GM04504 (cell line): Measurements from ENCODE around the gene ATP6V1B1.

Source experiments
- DNase-seq: peaks from one replicate; pipeline ENCODE4 v3.0.0-alpha.2; 2012; ENCODE audit warnings: low read depth

The ATP6V1B1 gene

GRCh38 chr2:70927138-70927537 is 8.6 kb upstream of the ATP6V1B1 start:
- no peak for DNase-seq

- no peak for DNase-seq
Observed at GRCh38 chr2:70927641-70928040, 8.1 kb upstream of the ATP6V1B1 start.

DNA sequence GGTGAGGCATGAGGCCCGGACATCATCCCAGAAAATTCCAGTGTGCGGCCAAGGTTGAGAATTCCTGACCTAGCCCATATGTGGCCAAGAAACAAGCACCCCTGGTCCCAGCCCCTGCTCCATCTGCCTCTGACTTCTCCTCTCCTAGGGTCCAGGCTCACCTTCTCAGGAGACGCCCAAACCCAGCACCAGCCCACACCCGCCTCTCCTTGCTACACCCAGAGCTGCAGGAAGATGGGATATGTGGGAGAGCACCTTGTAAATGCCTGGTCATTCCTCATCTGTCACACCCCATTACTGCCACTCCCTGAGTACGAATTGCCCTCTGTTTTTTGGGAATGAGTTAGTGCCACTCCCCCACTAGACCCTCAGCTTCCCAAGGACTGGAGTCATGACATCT is 7.3 kb upstream of the ATP6V1B1 start:
- DNase-seq: no peak

GRCh38 chr2:70930371-70931329 is 5.0 kb upstream of the ATP6V1B1 start:
- DNase-seq: no peak

DNA sequence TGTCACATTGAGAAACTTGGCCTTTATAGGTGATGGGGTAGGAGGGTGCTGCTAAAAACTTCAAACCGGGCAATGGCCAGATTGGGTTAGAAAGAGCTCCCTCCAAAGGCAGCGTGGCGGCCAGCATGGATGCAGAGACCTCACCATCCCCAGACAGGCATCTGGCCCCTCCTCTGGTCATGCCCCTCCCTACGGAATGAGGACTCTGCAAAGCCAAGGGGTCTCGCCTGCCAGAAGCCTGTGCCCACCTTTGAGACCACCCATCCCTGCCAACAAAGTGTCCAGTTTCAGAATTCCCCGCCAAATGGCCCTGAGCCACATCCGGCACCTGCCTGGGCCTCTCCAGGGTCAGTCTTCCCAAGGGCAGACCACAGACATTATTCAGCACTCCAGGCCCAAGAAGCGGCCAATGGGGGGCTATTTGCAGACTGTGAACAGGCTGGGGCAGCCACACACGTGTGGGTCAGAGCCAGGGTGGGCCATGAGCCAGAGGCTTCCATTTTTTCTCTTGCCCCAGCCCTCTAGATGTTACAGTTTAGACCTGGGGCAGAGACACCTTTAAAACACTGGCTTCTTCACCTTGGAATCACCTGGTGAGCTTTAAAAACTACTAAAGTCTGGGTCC is 4.2 kb upstream of the ATP6V1B1 start:
- no peak for DNase-seq

DNA sequence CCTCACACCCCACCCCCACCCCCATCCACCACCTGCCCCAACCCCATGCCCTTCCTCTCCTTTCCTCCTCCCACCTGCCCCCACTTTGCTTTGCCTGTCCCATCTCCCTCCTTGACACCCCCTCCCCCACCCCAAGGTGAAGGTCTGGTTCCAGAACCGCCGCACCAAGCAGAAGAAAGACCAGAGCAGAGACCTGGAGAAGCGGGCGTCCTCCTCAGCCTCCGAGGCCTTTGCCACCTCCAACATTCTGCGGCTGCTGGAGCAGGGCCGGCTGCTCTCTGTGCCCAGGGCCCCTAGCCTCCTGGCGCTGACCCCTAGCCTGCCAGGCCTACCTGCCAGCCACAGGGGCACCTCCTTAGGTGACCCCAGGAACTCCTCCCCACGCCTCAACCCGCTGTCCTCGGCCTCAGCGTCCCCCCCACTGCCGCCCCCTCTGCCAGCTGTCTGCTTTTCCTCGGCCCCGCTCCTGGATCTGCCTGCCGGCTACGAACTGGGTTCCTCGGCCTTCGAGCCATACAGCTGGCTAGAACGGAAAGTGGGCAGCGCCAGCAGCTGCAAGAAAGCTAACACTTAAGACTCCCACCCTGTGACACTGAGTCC is 3.0 kb upstream of the ATP6V1B1 start:
- no peak for DNase-seq

DNA sequence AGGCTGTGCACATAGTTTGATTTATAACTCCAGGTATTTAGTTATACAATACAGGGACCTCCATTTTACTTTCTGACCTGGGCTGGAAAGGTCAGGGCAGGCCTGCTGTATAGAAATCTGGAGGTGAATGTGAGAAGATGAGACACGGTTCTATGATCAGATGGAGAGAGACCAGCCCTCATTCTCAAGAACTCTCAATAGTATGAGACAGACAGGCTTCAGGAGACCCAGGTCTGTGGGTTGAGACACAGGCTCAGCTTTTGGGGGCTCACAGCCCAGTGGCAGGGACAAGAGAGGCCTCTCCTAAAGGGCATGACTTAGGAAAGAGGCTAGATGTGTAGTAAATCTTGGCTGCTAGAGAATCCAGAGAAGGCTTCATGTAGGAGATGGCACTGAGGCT is 719 bp upstream of the ATP6V1B1 start:
- DNase-seq: no peak

- no peak for DNase-seq
Observed at GRCh38 chr2:70936165-70936978, 672 bp downstream of the ATP6V1B1 start.

- DNase-seq: no peak
Observed at GRCh38 chr2:70936979-70937811, 1.5 kb downstream of the ATP6V1B1 start.

DNA sequence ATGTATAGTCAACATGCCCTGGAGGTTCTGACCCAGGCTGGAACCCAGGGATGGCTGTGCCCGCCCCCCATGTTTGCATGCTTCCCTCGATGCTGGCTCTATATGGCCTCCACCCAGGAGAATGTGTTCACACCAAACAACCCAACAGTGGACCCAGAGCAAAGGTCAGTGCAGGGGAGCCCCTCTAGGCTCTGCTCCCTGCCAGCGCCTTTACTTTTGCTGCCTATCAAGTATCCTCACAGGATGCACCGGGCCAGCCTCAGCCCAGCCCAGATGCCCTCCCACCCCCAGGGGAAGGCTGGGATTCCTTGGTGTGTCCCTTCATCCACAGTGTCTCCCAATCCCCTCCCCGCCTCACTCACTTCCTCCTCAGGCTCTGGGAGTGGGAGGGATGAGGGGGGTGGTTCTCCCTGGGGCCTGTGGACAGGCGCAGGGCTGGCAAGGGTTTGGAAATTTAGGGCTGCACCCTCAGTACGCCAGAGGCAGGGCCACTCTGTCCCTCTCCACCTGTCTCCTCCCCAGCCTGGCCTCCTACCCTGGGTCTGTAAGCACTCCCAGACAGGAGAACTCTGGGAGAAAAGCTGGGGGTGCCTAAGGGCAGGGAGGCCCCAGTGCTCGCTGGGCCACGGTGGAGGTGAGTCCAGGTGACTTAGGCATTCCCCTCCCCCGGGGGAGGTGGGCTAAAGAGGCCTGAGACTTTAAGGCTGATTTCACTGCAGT is 2.3 kb downstream of the ATP6V1B1 start:
- no peak for DNase-seq

DNA sequence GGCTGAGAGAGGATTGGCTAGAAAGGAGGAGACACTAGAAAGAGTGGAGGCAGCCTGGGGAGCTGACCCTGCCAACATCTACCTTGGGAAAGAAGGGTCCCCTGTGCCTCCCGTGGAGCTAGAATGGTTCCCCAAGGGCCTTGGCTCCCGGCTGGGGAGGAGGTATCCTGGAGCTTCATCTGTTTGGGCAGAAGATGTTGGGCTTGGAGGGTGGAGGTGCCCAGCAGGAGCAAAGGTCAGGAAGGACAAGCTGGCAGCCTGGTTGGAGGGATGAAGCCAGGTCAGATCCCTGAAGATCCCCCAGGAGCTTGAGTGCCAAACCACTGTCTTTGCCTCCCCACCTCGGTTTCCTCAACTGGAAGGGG is 2.9 kb downstream of the ATP6V1B1 start:
- no peak for DNase-seq

GRCh38 chr2:70939001-70939838 is 3.5 kb downstream of the ATP6V1B1 start:
- DNase-seq: no peak

DNA sequence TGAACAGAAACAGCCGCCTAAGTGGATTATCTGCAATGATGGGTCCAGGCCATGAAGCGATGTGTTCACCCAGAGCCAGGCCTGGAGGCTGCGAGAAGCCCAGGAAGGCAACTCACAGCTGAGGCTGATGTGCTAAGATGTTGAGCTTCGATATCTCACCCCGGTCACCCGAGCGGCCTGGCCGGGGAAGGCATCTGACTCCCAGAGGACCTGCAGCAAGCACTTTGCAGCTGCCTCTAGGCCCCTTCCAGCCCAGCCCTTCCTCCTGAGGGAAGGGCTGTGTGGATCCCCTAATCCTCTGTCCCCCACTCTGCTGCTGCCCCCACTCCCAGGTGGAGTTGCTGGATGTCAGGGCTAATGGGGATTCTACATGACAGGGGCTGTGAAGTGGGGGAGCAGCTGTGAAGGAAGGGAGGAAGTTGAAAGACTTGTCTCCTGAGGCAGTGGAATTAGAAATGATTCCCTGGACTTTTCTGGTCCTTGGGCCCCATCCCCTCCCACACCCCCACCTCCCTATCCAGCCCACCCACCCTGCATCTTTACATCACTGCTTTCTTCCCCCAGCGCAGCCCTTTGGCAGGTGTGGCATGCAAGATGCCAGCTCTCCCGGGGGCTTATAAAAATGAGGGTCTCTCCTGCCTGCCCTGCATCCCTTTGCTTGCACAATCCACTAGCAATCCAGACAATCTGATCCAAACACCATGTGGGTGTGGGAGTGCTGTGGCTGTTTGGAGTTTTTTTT is 4.3 kb downstream of the ATP6V1B1 start:
- no peak for DNase-seq

GRCh38 chr2:70941186-70941585 is 5.5 kb downstream of the ATP6V1B1 start:
- no peak for DNase-seq

DNA sequence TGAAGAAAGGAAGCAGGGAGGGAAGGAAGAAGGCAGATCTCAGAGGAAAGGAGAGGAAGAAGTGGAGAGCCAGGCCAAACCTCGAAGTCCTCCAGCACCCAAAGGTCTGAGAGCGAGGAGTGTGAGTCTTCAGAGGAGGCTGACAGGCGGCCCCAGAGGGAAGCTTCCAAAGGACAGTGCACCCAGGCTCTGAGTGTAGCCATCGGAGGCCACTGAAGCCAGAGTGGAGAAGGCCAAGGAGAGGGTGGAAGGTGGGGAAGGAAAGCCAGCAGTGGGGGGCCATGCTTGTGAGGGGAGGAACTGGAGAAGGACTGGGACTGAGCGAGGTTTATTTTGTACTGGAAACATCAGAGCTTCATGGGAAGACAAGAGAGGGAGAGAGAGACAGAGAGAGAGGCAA is 6.0 kb downstream of the ATP6V1B1 start:
- no peak for DNase-seq

- no peak for DNase-seq
Observed at GRCh38 chr2:70942396-70943204, 6.9 kb downstream of the ATP6V1B1 start.

DNA sequence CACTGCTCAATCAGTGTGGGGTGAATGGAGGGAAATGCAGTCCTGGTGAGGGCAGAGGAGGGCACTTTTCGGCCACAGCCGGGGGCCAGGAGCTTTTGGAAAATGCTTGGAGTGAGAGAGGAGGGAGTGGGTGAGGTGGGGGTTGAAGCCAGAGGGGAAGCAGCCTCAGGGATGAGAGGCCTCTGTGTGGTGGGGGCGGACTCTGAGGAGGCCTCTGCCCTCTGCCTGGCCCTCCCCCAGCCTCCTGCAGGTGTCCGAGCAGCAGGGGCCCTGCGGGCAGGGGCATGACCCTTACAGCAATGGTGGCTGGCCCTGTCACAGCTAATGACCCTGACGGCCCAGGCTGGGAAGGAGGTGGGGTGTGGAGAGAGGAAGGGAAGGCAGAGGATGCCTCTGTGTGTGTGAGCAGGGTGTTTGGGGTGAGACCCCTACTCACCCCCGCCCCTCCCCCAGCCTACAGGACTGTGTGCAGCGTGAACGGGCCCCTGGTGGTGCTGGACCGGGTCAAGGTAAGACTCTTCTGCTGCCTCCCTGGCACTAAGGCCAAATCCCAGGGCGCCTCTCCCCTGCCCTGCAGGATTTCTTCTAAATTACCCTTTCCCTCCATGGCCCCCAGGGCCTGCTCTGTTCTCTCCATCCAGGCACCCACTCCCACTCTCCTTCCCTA is 7.6 kb downstream of the ATP6V1B1 start:
- no peak for DNase-seq
